ENCODE measurements around the gene MAP3K20.

DNA sequence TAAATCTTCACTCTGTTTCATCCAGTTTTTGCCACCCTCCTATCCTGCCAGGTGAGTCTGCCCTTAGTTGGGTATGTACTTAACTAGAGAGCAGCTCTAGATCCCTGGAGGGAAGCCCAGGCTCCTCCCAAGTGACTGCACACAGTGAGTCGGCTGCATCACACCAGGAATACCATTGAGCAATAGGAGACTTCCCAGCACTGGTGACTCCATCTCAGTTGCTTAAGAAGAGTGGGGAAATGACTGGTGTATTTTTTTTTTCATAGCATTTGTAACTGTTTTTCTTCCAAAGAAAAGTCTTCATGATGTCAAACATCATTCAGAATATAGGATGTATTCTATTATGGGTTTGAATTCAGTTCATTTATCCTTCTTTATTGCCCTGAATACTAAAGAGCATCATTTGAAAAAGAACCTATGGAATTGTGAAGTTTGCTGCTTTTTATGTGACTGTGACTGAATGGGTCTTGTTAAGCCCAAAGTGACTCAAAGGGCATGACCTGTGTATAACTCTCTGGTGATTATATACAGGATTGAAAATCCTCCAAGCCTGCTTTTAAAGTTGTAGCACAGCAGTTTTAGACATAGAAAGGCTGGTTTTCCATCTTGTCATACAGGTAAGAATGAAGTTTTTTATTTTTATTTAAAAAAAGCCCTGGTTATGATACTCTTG, 84.3 kb downstream of the MAP3K20 start:
- TF ChIP-seq, protein P1, sequence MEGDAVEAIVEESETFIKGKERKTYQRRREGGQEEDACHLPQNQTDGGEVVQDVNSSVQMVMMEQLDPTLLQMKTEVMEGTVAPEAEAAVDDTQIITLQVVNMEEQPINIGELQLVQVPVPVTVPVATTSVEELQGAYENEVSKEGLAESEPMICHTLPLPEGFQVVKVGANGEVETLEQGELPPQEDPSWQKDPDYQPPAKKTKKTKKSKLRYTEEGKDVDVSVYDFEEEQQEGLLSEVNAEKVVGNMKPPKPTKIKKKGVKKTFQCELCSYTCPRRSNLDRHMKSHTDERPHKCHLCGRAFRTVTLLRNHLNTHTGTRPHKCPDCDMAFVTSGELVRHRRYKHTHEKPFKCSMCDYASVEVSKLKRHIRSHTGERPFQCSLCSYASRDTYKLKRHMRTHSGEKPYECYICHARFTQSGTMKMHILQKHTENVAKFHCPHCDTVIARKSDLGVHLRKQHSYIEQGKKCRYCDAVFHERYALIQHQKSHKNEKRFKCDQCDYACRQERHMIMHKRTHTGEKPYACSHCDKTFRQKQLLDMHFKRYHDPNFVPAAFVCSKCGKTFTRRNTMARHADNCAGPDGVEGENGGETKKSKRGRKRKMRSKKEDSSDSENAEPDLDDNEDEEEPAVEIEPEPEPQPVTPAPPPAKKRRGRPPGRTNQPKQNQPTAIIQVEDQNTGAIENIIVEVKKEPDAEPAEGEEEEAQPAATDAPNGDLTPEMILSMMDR (IDR thresholded peaks at IDR 0.05 in 8 of 11, conservative IDR thresholded peaks at IDR 0.05 in 3 of 11) = no peak
- no peak for TF ChIP-seq POLR2A (IDR thresholded peaks at IDR 0.05)
